GM19395 (cell line): ENCODE results near the gene ARL17B.
A peak's percentile ranks its signal among the peaks of the same experiment; 100 is the strongest.
"Not testable (repeated sequence)": the region's sequence is repeated elsewhere in the genome, so short reads cannot be mapped to it uniquely, and the experiment has no call there.

Source experiments
- ATAC-seq: cut with Tn5 transposase; IDR thresholded peaks from one replicate; pipeline ENCODE4 v1.9.1; 2021; ENCODE audit warnings: mild to moderate bottlenecking, moderate library complexity; ENCODE audit not compliant: unreplicated experiment

The ARL17B gene

GRCh38 chr17:46252804-46253203 lies 108.8 kb downstream of the ARL17B start:
- ATAC-seq = not testable (repeated sequence)

- not testable (repeated sequence) for ATAC-seq
Observed at GRCh38 chr17:46249153-46249552, 112.4 kb downstream of the ARL17B start.

- not testable (repeated sequence) for ATAC-seq
Observed at GRCh38 chr17:46244949-46245768, 116.4 kb downstream of the ARL17B start.

- ATAC-seq = not testable (repeated sequence)
Observed at GRCh38 chr17:46244339-46244913, 117.1 kb downstream of the ARL17B start.

- ATAC-seq = not testable (repeated sequence)
Observed at GRCh38 chr17:46243928-46244327, 117.6 kb downstream of the ARL17B start.

GRCh38 chr17:46243505-46243904 lies 118.1 kb downstream of the ARL17B start:
- ATAC-seq = not testable (repeated sequence)

GRCh38 chr17:46231359-46231758 lies 130.2 kb downstream of the ARL17B start:
- not testable (repeated sequence) for ATAC-seq

- peak; percentile 97 for ATAC-seq
Observed at GRCh38 chr17:46225274-46225794, 136.2 kb downstream of the ARL17B start.

GRCh38 chr17:46224864-46225263 lies 136.7 kb downstream of the ARL17B start:
- peak; percentile 43 for ATAC-seq
